HG02970 (cell line): ENCODE data around the gene SAP25.
"Not testable (repeated sequence)": the region's sequence is repeated elsewhere in the genome, so short reads cannot be mapped to it uniquely, and the experiment has no call there.

Experiments
- ATAC-seq: cut with Tn5 transposase; IDR thresholded peaks from one replicate; pipeline ENCODE4 v1.9.1; 2021; ENCODE audit warnings: mild to moderate bottlenecking, moderate library complexity, moderate number of reproducible peaks; ENCODE audit not compliant: unreplicated experiment, low FRiP score

SAP25 gene

GRCh38 chr7:100563100-100563564, 10.6 kb downstream of the SAP25 start:
- ATAC-seq: no peak

- ATAC-seq: no peak
Observed at GRCh38 chr7:100562195-100563099, 11.3 kb downstream of the SAP25 start.

GRCh38 chr7:100561491-100562194, 12.1 kb downstream of the SAP25 start:
- ATAC-seq: no peak

GRCh38 chr7:100559127-100559526, 14.6 kb downstream of the SAP25 start:
- ATAC-seq: no peak

GRCh38 chr7:100556541-100556940, 17.2 kb downstream of the SAP25 start:
- no peak for ATAC-seq

GRCh38 chr7:100555701-100556100, 18.0 kb downstream of the SAP25 start:
- no peak for ATAC-seq

GRCh38 chr7:100553032-100553431, 20.7 kb downstream of the SAP25 start:
- no peak for ATAC-seq

GRCh38 chr7:100552532-100552931, 21.2 kb downstream of the SAP25 start:
- ATAC-seq: no peak

- ATAC-seq: not testable (repeated sequence)
Observed at GRCh38 chr7:100548446-100548845, 25.3 kb downstream of the SAP25 start.

- ATAC-seq: no peak
Observed at GRCh38 chr7:100547872-100548271, 25.8 kb downstream of the SAP25 start.

GRCh38 chr7:100546926-100547800, 26.5 kb downstream of the SAP25 start:
- no peak for ATAC-seq

- ATAC-seq: no peak
Observed at GRCh38 chr7:100546129-100546925, 27.4 kb downstream of the SAP25 start.

- peak; percentile 43 for ATAC-seq
Observed at GRCh38 chr7:100545360-100546128, 28.2 kb downstream of the SAP25 start.

GRCh38 chr7:100544967-100545359, 28.7 kb downstream of the SAP25 start:
- ATAC-seq: no peak

- ATAC-seq: no peak
Observed at GRCh38 chr7:100544386-100544785, 29.3 kb downstream of the SAP25 start.

GRCh38 chr7:100543586-100543985, 30.1 kb downstream of the SAP25 start:
- ATAC-seq: no peak

- not testable (repeated sequence) for ATAC-seq
Observed at GRCh38 chr7:100541309-100541708, 32.4 kb downstream of the SAP25 start.

GRCh38 chr7:100540073-100540723, 33.5 kb downstream of the SAP25 start:
- no peak for ATAC-seq
